ENCODE results near the gene RARG.

Gene RARG

DNA sequence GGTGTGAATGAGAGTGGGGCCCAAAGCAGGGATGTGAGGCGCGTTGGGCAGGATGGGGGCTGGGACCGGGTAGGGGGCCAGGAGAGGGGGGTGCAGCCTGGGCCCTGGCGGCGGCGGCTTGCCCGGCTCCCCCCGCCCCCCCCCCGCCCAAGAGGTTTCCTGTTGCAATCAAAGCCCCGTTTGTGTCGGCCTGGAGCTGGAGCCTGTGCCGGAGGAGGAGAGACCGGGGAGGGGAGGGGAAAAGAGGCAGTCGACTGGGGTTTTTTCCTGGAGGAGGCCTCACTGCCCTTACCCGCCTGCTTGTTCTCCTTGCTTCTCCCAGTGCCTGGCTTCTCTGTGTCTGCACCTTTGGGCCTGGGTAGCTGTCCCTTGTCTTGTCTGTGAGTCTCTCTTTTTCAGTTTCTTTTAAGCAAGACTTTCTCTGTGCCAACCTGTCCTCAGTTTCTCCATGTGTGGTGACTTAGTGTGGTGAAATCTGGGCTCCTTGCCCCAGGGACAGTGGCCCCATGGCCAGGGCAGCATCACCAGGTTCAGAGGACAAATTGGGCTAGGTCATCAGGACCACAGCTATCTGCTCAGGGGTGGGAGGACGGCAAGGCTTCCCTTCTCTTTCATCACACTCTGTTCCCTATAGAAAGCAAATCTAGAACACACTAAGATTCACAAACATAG, 8.5 kb downstream of the RARG start:
- no peak for DNase-seq (ENCODE audit: low read depth)

DNA sequence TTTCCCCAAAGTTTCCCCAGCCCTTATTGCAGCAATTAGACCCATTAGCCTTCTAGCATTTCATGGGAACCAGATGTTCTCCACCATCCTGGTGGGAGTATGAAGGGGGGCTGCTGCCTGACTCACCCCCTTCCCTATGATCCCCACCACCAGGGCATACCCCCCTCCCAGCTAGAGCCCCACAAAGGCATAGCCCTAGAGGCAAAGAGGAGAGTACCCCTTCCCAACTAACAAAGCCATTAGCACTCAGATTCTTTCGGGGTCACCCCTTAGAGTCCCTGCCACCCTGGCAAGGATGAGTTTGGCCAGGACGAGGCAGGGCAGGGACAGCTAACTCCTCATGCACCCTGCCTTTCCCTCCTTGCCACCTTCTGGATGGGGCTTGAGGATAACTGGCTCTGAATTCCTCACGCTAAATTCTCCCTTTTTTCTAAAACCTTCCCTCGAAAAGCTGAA, 9.2 kb downstream of the RARG start:
- DNase-seq (ENCODE audit: low read depth): no peak

DNA sequence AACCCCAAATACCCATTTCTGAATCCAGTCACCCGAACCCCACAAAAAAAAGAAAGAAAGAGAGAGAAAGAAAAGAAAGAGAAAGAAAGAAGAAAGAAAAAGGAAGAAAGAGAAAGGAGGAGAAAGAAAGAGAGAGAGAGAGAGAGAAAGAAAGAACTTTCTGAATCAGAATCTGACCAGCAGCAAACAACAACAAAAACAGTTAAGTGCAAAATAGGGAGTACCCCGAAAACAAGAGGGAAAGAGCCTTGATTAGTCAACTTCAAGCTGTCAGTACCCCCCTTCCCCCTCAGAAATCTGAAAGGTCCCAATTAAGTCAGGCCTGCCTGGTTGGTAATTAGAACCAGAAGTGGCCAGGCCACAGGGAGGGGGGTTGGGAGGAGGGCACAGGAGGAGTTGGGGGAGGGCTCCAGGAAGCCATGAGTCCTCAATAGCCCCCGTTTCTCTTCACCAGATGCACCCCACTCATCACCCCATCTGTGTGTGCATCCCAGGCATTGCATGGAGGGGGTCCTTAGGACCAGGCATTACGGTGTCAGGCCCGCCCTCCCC, 9.8 kb downstream of the RARG start:
- no peak for DNase-seq (ENCODE audit: low read depth)

DNA sequence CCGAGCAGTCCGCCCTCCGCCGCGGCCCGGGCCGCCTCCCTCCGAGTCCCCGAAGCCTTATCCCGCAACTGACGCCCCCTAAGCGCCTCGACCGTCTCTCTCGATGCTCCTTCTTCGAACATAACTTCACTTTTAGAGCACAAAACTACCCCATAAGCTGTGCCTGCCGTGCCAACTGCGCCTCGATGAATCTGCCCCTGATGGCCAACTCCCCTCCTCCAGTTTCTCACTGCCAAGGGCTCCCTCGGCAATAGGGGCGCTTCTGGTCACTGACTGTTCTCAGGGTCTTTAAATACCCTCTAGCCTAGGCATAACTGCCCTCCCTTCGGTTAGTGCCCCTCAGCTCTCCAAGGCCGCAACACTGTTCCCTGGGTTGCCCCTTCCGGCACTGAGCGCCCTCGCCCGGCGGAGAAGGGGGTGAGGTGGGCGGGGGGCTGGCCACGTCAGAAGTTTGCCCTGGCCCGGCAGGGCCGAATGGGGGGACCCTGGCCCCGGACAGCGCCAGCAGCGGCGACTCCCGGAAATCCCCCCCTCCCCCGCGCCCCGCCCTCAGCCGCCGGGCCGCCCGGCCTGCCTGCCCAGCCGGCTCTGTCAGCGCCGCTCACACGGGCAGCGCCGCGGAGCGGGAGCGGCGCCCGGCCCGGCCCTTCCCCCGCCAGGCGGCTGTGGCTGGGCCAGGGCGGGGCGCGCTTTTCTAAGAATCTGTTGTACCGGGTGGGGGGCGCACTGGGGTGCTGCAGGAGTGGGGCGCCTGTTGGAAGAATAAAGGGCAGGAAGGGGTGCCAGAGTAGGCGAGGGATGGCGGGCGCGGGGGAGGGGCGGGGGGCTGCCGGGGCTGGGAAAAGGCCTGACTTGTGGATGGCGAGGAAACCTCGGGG, 10.6 kb downstream of the RARG start:
- DNase-seq (ENCODE audit: low read depth): no peak

DNA sequence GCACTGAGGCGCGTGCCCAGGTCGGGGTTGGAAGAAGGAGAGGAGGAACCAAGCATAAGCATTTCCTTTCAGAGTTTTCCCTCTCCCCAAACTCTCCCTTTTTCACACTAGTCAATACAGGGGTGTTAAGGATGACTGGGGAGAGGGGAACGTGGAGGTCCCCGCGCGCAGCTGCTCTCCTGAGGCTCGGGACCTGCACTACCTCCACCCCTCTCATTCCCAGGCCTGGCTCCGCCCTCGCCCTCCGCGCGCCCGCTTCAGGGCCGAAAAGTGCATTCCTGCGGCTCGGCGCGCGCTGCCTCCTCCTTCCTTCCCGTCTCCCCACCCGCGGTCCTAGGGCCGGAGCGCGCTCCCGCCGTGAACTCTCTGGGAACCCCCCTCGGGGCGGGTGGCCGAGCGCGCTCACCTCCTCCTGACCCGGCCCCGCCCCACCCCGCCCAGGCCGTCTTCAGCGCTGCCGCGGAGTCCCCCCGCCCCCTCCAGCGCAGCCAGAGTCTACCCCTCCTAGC, 11.3 kb downstream of the RARG start:
- no peak for DNase-seq (ENCODE audit: low read depth)

DNA sequence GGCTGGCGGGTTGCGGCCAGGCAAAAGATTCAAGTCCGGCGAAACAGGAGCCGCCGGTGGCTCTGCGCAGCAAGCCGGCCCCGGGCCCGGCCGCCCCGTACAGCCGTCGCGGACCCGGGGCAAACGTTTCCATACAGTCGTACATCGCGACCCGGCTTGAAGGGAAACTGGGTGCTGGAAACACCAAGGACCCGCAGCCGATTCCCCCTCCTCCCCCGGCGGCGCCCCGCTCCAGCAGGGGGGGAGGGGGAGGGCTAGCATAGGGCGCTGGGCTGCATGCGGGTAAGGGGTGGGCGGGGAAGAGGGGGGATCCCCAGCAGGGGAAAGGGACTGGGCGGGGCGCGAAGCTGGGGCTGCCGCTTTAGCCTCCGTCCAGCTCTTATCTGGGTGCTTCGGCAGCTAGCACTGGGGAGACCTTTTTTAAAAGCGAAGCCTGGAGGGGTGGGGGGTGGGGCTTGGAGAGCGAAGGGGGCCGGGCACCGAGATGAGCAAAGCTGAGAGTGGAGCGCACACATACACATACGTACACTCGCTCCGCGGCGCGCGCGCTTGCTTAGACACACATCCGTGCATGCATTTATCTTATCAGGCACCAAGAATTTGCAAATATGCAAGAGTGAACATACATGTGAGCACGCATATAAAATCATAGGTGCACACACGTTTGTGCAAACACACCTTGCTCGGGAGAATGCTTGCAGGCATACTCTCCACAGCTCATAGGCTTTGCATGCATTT, 11.9 kb downstream of the RARG start:
- DNase-seq (ENCODE audit: low read depth): no peak

DNA sequence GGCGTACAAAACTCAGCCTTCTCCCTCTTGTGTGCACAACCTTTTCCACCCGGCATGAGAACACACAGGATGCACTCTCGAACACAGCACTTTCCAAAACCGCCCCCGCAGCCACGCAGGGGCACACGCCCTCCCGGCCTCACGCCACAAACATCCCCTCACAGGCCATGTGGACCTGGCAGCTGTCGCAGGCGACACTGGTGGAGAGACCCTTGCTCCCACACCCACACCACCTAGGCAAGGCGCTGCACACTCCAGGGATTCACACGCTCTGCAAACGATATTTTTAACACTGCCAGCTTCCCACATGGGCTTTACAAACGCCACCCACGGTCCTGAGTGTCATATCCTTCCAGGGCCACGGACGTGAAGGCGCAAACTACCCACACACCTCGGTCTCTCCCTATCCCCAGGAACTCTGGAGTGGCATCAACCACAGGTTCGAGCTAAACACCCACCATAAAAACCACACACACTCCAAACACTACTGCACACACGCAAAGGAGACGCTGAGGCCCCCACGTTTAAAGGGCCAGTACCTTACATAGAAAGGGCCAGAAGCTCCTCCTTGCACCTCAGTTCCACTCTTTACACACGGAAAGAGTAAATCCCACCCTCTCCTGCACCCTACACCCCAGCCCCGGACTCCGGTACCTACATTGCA, 12.6 kb downstream of the RARG start:
- DNase-seq (ENCODE audit: low read depth): no peak

DNA sequence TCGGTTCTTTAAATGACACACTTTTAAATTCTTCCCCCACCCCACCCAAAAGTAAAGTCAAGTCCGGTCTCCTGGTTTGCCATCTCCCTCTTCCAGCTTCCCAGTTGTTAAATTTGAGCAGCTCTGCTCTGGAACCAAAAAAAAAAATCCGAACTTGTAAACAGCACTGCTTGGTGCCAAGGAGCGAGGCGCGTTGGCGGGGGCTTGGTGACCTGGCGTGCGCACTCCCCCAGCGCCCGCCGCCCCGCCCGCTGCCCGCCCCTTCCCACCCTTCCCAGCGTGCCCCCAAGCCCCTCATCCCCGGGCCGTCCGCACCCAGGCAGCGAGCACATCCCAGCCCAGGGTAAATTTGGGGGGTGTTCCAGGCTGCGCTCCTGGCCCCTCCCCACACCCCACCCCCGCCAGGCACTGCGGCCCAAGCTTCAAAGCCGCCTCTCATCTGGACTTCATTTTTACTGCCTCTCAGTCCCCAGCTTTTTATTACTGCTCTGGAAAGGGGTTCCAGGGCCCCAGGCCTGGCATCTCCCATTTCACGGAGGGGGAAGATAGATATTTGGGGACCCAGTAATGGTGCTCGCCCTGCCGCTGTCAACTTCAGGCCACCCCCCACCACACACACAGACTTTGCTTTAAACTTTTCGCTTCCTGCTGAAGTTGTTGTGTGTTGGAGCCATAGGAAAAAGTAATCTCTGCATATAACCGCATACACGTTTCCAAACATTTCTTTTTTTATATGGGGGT, 13.3 kb downstream of the RARG start:
- DNase-seq (ENCODE audit: low read depth): no peak

DNA sequence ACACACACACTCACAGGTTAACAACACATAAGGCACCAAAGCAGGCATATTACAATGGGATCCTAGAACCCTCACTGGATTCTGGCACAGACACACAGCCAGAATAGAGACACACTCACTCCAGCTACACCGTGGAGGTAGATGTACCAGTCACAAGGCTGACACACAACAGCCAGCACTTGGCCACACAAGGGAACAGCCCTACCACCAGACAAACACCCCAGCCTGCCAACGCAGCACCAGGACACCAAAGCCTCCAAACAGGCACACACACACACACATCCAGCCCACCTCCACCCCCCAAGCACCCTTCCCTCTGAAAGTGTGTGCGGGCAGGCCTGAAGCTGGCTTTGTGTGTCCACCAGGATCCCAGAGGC, 14.1 kb downstream of the RARG start:
- no peak for DNase-seq (ENCODE audit: low read depth)

DNA sequence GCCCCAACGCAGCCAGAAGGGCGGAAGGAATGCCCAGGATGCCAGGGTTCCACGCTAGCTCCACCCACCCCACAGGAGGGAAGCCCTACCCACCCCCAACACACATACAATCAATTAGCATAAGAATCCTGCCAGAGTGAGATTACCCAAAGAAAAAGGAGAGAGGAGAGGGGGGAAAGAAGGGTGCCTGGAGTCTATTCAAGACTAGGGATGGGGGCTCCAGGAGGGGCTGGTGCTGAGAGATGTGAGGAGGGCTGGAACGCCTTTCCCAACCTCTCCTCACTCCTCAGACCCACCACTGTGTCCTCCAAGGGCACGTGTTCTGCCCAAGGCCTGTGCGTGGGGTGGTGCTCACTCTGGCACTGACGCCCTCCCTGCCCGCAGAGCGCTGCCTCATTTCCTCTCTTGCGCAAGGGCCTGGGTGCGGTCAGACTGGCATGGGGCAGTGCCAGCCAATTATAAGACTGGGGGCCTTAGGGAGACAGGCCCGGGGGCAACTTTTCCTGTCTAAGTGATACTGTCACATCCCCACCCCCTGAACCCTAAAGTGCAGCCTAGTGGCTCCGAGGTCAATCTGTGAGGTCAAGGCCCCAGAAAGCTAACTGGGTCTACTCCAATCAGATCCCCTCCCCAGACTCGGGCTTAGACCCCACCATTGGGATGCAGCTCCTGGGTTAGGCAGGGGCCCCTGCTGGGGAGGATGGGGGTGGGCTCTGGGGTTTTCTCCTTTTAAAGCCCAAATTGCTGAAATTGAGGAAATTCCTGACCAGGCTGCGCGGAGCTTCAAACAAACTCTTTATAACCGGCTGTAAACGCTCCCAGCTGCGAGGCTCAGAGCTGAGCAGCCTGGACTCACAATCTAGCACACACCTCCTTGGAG, 14.7 kb downstream of the RARG start:
- no peak for DNase-seq (ENCODE audit: low read depth)

DNA sequence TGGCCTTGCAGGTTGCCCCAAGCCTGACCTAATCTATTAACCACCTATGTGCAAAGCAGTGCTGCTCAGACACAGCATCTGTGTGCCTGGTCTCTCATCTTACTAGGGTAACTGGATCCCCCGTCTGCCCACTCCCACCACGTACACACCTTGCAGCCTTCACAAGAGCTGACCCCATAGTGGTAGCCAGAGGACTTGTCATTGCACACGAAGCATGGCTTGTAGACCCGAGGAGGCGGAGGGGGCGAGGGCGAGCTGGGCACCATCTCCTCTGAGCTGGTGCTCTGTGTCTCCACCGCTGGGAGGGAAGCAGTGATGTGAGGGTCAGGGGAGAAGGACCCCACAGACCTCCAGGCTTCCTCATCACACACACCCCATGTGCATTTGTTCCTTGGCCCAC, 16.5 kb downstream of the RARG start:
- no peak for DNase-seq (ENCODE audit: low read depth)

DNA sequence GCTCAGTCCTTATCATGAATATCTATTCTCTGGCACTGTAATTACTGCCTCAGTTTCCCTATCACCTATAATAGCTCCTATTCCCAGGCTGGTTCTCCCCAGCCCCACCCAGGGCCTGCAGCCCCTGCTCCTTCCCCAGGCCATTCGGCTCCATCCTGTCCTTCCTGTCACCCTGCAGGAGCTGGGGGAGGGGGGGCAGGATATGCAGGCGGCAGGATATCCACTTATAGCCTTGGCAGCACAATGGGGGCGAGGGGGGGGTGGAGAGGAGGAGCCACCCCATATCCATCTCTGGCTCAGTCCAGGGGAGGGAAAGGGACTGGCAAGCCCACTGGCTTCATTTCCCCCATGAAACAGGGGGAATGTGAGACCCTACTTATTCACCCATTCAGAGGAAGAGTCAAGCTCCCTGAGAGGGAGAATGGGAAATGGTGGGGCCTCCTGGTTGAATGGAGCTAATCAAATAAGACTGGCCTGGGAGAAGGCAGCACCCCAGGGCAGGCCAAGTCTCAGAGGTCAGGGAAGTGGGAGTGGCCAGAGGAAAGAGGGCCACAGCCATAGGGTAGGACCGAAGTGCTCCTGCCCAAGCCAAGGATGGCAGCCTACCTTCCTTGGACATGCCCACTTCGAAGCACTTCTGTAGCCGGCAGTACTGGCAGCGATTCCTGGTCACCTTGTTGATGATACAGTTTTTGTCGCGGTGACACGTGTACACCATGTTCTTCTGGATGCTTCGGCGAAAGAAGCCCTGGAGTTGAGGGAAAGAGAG, 17.1 kb downstream of the RARG start:
- DNase-seq (ENCODE audit: low read depth): no peak

DNA sequence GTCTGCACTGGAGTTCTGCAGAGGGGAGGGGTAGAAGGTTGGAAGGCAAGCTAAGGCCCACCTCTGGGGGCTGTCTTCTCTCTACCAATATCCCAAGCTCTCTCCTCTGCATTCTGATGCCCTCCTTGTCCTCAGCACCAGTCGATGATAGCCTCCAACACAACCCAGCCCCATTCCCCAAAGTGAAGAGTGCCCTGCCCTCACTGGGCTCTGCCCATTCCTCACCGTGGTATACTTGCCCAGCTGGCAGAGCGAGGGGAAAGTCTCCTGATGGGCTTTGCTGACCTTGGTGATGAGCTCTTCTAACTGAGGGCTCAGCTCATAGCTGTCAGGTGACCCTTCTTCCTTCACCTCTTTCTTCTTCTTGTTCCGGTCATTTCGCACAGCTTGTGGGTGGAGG, 17.8 kb downstream of the RARG start:
- DNase-seq (ENCODE audit: low read depth): no peak

DNA sequence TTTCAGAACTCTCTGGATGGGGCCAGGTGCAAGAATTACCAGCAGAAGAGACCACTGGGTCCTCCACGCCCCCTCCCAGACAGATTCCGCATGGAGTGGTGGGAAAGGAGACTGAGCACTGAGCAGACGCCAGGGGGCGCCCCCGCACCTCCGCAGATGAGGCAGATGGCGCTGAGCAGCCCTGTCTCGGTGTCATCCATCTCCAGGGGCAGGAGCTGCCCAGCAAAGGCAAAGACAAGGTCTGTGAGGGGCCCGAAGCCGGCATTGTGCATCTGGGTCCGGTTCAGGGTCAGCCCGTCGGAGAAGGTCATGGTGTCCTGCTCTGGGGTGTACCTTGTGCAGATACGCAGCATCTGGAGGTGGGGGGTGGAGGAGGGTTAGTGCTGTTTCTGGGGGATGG, 18.7 kb downstream of the RARG start:
- DNase-seq (ENCODE audit: low read depth): no peak

DNA sequence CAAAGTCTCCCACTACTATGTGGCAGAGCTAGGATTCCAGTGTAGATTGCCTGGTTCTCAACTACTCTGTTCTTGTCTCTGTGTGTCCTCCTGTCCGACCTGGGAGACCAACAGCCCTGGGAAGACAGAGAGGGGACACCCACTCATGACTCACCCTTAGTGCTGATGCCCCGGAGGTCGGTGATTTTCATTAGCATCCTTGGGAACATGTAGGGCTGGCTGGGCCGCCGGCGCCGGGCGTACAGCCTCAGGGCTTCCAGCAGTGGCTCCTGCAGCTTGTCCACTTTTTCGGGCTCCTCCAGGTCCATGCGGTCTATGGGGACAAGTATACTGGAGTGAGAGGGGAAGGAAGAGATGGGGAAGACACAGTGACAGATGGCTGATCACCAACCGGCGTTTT, 19.1 kb downstream of the RARG start:
- no peak for DNase-seq (ENCODE audit: low read depth)

DNA sequence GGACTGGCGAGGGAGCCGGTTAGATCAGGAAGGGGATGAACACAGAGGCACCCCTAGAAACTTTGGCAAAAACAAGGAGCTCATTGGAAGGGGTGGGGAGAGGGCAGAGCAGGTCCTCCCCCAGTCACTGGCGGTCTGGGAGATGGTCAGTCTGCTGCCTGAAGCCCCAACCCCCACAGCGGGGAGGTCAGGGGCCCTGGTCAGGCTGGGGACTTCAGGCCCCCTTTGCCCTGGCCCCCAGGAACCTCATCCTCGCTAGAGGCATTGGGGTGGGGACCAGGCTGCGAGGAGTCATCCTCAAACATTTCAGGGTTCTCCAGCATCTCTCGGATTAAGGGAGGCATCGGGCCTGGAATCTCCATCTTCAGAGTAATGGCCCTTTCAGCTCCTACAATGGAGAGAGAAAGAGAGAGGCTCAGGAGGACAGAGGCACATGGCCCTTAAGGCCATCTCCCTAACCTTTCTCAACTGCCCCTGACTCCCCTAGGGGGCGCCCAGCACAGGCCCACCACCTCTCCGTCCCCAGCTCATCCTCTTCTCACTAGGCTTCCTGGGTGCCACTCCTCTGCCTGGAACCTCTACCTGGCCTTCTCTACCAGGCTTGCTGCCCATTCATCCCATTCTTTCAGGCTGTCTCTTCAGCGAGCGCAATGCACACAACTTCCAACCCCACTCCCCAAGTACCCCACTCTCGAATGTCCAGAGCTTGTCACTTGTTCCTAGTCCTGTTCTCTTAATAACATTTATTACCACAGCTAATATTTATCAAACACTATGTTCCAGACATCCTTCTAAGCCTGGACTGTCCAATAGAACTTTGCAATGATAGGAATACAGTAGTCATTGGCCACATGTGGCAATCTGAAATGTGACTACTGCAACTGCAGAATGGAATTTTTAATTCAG, 20.3 kb downstream of the RARG start:
- DNase-seq (ENCODE audit: low read depth): no peak

DNA sequence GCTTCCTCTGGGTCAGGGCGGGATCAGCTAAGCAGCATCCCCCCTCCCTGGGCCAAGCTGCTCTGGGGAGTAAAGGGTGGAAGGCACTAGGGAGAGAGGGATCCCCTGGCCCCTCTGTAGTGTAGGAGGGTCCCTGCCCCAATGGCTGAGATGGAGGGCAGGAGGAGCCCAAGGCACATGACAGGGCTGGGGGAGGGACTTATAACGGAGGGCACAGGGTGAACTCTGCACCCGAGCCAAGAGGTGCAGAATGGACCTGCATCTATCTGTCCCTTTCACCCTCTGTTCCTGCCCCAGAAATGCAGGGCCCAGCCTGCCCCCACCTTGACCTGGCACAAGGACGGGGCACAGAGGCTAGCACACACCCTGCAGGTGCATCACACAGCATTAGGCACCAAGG, 21.2 kb downstream of the RARG start:
- no peak for DNase-seq (ENCODE audit: low read depth)

DNA sequence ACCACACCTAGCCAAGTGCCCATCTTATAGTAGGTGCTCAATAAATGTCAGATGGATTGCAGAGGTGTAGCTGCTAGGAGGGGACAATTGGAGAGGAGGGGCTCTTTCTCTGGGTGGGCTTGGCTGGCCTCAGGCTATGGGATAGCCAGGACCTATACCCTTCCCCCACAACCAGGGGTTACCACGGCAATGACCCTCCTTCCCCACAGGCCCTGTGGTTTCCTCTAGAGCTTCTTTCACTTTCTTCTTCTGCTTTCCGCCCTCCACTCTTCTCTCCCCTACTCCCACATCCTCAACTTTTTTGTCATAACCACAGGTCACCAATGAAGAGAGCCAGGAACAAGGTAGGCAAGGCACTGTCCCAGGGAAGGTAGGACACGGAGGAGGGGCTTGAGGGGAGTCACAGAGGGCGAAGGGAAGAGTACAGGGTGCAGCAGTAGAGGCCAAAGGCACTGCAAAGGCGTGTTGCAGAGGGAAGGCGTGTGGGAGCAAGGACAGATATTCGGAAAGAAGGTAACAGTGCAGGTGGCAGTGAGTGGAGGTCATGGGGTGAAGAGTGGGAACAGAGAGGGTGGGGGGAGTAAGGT, 23.0 kb downstream of the RARG start:
- DNase-seq (ENCODE audit: low read depth): no peak
